ENCODE data around the gene TCF3.
"Not testable (repeated sequence)": the region's sequence is repeated elsewhere in the genome, so short reads cannot be mapped to it uniquely, and the experiment has no call there.

Gene TCF3

DNA sequence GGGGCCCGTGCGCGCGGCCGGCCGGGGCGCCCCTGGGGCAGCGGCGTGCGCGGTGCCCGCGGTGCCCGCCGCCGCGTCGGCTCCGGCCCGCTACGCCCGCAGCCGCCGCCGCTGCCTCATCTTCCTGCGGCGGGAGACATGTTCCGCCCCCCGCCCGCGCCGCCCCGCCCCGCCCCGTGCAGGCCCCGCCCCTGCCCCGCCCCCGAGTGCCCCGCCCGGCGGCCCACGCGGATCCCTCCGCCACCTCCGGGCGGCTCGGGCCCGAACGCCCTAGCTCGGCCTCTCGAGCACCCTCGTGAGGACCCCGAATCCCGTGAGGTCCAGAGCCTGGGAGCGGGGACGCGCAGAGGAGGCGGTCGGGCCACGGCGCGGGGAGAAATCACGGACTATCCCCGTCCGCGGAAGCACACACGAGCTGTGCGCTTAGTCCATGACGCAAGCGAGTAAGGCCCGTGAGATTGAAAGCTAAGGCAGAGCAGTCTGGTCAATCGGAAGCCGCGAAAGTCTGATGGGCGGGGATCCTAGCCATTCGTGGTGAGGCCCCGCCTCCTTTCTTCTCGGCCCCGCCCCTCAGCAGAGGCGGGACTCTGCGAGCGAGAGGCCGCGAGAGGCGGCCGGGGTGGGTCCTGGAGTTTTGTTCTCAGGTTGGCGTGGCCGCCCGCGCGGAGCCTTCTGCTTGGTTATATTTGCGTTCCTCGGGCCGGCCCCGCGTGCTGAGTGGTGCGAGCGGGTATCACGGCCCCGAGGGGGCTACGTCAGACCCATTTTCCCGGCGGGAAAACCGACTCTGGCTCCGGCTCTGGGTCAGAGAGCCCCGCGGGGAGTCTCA, at the start of gene TCF3:
Gene TCF3, minus strand, starts transcription at position 145 of the 829 bp plus-strand sequence. CDS start 2,367 bp downstream, outside the sequence.
- DNase-seq (ENCODE audit: insufficient read length, low spot score) (peak; percentile 99), FAIRE-seq (peak; percentile 41)
- peak; percentile 41; the same call in 1 of the 2 replicates for TF ChIP-seq POLR2A (IDR thresholded peaks at IDR 0.05; ENCODE audit: low read depth, low read length)

DNA sequence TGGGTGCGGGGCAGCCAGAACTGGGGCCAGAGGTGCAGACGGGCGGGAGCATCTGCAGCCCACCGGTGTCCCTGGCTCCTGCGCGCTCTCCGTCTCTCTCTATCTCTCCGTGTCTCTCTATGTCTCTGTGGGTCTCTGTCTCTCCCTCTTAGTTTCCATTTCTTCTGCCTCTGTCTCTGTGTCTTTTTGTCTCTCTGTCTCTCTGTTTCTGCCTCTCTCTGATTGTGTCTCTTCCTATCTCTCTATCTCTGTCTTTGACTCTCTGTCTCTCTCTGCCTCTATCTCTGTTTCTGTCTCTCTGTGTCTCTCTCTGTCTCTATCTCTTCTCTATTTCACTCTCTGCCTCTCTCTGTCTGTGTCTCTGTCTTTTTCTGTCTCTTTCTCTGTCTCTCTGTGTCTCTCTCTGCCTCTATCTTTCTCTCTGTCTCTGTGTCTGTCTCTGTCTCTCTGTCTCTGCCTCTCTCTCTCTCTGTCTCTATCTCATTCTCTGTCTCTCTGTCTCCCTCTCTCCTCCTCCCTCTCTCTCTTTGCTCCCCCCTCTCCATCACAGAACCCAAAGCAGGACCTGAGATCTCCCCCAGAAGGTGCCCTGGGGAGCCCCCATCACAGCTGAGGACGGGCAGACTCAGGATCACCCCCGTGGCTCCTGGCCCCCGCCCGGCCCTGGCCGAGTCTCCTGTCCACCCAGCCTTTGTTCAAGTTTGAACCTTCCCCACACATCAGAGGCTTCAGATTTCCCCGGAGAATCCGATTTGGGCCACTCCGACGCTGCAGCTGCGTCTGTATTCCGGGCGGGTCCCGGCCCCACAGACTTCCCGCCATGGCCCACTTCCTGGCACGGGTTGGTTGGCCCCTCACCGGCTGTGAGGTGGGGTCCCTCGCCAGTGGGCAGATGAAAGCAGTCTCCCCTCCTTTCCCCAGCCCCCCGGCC, 48.6 kb upstream of the TCF3 start:
- FAIRE-seq (no peak), DNase-seq (ENCODE audit: insufficient read length, low spot score) (no peak)
- TF ChIP-seq POLR2A (IDR thresholded peaks at IDR 0.05; ENCODE audit: low read depth, low read length) = no peak

DNA sequence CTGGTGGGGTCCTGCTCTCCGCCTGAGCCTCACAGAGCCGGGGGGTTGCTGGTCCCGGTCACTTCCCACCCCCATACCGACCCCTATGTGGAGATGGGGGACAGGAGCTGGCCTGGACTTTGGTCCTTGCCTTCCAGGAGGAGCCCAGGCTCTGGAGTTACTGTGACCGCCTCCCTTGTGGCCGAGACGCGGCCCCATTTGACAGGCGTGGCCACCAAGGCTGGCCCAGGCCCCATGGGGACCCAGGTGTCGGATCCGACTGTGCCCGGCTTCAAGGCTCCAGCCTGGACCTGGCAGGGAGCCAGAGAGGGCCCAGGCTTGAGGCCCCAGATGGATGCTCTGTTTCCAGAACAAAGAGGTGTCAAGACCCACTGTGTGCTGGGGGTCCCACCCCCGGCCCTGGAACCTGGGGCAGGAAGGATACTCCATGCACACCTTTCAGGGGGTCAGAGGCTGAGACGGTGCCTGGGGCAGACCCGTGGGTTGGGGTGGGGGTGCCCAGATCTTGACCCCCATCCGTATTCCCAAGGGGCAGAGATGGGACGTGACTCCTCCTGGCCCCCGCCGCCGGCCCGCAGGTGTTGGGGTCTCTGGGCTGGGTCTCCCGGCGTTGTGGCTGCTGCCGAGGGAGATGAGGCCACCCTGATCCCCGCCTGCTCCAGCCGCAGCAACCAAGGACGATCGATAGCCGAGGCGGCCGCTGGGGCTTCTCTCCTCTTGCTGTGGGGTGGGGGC, 47.8 kb upstream of the TCF3 start:
- FAIRE-seq = no peak
- no peak for TF ChIP-seq POLR2A (IDR thresholded peaks at IDR 0.05; ENCODE audit: low read depth, low read length)

DNA sequence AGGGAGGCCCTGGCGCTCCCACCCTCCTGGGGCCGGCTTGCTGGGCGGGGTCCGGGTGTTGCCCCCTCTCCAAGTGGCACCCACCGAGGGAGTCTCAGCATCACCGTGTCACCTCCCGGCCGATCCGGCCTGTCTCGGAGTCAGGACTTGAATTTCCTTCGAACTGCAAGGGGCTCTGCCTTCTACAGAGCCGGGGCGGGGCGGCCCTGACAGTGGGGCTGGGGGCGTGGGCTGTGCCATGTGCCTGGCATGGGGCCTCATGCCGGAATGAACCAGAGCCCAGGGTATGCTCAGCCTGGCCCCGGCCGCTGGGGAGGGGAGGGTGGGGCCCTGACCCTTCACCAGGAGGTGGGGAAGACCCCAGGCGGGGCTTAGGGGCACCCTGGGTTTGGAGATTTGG, 47.0 kb upstream of the TCF3 start:
- FAIRE-seq (no peak), DNase-seq (ENCODE audit: insufficient read length, low spot score) (no peak)
- TF ChIP-seq POLR2A (IDR thresholded peaks at IDR 0.05; ENCODE audit: low read depth, low read length) = no peak

More for the DNA sequence above, 47.8 kb upstream of the TCF3 start:
- no peak for DNase-seq (ENCODE audit: insufficient read length, low spot score)

DNA sequence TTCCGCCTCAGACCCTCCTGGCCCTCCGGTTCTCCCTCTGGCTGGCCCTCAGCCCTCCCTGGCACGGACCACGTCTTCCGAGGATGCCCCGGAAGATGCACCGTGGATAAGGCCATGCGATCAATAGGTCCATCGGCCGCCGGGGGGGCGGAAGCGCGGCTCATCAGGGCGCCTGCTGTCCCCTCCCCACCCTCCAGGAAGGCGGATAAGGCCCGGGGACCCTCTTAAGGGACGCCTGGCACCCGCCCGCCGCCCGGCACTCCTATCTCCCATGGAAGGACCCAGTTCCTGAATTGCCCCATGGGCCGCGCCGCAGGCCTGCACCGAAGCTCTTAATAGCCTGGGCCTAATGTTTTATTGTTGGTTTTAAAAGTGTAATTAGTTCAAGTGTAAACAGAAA, 46.2 kb upstream of the TCF3 start:
- no peak for TF ChIP-seq POLR2A (IDR thresholded peaks at IDR 0.05; ENCODE audit: low read depth, low read length)
- FAIRE-seq = no peak
- DNase-seq (ENCODE audit: insufficient read length, low spot score) = no peak

DNA sequence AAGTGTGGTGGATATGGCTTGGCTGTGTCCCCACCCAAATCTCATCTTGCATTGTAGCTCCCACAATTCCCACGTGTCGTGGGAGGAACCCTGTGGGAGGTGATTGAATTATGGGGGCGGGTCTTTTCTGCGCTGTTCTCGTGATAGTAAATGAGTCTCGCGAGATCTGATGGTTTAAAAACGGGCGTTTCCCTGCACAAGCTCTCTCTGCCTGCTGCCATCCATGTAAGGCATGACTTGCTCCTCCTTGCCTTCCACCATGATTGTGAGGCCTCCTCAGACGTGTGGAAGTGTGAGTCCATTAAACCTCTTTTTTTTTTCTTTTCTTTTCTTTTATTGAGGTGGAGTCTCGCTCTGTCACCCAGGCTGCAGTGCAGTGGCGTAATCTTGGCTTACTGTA, 43.1 kb upstream of the TCF3 start:
- not testable (repeated sequence) for DNase-seq (ENCODE audit: insufficient read length, low spot score); FAIRE-seq

DNA sequence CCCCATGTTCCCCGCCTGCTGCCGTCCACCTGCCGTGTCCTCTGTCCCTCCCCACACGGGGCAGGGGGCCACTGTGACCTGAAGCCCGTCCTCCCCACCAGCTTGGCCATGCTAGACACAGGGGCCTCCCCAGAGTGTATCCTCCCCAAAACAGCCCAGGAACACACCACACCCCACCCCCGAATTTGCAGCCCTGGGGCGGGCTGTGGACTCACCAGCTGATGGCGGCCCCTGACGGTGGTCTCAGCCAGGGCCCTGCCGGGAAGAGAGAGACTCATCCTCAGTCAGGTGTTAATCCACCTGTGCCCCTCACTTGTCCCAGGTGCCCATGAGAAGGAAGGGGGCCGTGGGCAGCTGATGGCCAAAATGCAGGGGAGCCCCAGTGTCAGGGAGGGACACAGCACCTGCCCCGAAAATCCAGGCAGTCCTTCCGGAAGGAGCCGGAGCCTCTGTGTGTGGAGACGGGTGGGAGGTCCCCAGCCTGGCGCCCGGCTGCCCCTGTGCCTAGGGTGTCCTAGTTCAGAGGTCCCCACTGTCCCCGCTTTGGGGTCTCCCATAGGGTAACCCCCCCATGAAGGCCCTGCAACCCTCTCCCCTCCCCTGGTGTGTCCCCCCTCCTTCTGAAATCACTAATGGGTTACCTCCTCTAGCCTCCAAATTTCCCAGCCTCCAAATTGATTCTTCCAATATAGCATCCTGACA, 39.3 kb upstream of the TCF3 start:
- TF ChIP-seq POLR2A (IDR thresholded peaks at IDR 0.05; ENCODE audit: low read depth, low read length) = no peak
- DNase-seq (ENCODE audit: insufficient read length, low spot score) = no peak
- no peak for FAIRE-seq

DNA sequence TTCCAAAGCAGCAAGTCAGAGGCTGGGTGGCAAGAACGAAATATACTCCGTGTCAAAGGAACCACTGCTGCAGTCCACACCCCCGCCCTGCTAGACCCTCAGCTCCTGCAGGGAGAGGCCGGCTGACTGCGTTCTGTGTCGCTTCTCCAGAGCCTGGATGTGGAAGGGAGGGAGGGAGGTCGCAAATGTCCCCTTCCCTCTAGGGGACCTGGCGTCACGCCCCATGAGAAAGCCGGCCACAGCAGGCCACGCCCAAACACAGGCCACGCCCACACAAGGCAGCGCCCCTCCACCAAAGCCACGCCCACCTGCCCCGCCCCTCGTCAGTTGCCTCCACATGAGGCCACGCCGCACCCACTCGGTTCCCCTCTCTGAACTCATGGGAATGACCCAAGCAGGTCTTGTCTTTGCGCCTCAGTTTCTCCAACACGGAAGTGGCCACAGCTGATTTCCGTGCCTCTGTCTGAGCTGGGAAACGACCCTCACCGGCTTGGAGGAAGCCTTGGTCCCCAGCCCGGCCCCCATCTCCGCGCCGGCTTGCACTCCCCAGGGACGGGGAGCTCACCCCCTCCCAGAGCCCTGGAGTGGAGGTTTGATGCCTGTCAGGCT, 38.4 kb upstream of the TCF3 start:
- no peak for DNase-seq (ENCODE audit: insufficient read length, low spot score)
- TF ChIP-seq POLR2A (IDR thresholded peaks at IDR 0.05; ENCODE audit: low read depth, low read length) = no peak
- no peak for FAIRE-seq

DNA sequence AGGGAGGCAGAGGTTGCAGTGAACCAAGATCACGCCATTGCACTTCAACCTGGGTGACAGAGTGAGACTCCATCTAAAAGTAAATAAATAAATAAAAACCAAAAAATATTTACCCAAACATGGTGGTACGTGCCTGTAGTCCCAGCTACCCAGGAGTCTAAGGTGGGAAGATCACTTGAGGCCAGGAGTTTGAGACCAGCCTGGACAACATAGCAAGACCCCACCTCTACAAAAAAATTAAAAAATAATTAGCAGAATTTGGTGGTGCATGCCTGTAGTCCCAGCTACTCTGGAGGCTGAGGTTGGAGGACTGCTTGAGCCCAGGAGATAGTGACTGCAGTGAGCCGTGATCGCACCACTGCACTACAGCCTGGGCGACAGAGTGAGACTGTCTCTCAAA, 33.4 kb upstream of the TCF3 start:
- FAIRE-seq; DNase-seq (ENCODE audit: insufficient read length, low spot score): not testable (repeated sequence)

DNA sequence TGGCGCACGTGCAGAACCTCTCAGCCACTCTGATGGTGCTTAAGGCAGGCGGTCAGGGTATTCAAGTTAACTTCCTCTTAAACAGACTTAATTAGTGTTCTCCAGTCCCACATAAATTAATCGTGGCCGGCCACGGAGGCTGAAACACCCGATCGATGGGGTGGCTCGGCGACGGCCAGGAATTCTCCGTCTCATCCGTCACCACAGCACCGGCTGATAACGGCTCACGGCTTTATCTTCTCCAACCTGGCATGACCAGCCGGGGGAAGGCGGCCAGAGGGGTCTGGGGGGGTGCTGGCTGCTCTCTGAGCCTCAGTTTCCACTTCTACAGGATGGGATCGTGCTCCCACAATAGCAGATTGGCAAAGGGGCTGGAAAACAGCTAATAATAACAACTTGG, 32.6 kb upstream of the TCF3 start:
- FAIRE-seq = no peak

DNA sequence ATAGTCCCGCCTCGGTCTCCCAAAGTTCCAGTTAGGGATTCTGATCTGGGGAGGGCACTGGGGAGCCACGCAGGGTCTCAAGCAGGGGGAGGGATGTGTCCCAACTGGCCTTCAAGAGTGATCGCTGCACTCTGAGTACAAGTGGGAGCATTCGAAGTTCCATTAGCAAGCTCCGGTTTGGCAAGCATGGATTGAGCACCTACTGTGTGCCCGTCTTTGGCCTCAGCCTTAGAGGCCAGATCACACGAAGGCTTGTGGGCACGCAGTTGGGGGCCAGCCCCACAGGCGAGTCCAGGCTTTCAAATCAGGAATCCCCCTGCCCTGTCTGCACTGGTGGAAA, 32.1 kb upstream of the TCF3 start:
- TF ChIP-seq POLR2A (IDR thresholded peaks at IDR 0.05; ENCODE audit: low read depth, low read length) = no peak
- DNase-seq (ENCODE audit: insufficient read length, low spot score) = no peak
- no peak for FAIRE-seq

More for the DNA sequence above, 32.6 kb upstream of the TCF3 start:
- no peak for TF ChIP-seq POLR2A (IDR thresholded peaks at IDR 0.05; ENCODE audit: low read depth, low read length)
- no peak for DNase-seq (ENCODE audit: insufficient read length, low spot score)

DNA sequence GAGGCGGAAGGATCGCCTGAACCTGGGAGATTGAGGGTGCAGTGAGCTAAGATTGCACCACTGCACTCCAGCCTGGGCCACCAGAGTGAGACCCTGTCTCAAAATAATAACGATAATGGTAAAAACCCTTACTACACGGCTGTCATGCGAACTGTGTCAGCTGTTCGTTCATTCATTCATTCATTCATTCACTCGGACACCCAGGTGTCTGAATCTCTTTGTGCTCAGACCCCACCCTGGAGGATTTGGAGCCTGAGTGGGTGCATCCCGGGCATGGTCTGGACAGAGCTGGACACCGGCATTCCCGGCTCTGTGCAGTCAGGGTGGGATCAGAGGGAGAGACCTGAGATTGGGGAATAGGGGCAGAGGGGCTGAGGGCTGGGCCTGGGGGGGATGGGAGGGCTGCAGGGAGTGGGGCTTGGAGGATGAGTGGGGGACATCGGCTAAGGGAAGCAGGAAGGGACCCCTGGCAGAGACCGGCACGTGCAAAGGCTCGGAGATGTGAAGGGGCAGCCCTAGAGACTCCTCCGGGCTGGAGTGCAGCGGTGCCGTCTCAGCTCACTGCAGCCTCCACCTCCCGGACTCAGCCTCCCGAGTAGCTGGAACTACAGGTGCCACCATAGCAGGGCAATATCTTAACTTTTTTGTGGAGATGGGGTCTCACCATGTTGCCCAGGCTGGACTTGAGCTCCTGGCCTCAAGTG, 31.6 kb upstream of the TCF3 start:
- FAIRE-seq = no peak
- no peak for TF ChIP-seq POLR2A (IDR thresholded peaks at IDR 0.05; ENCODE audit: low read depth, low read length)

More for the DNA sequence above, 31.6 kb upstream of the TCF3 start:
- DNase-seq (ENCODE audit: insufficient read length, low spot score) = no peak

Measured in H54 (cell line).